SK-N-SH treated with all-trans-retinoic acid at 6 μM for 48 hours (cell line): ENCODE measurements around the gene INMT.

Source experiments
- ATAC-seq: fragments of 200-7000 bp; cut with Tn5 transposase; 3 replicates; pipeline ENCODE4 v1.9.1; 2020; ENCODE audit warnings: mild to moderate bottlenecking, moderate library complexity
- ARNTL ChIP-seq: fragments of 450-650 bp; formaldehyde crosslinking; IDR thresholded peaks from 2 replicates; pipeline ENCODE4 v1.5.0; 2020; ENCODE audit warnings: low read depth, mild to moderate bottlenecking, moderate library complexity, borderline replicate concordance
- BACH2 ChIP-seq: fragments of 250-450 bp; sonication (Bioruptor Pico); IDR thresholded peaks from 2 replicates; pipeline ENCODE4 v1.9.0; 2021; ENCODE audit warnings: mild to moderate bottlenecking, borderline replicate concordance
- CSDC2 ChIP-seq: fragments of 250-450 bp; sonication (Bioruptor Pico); IDR thresholded peaks from 2 replicates; pipeline ENCODE4 v1.5.0; 2020; ENCODE audit warnings: mild to moderate bottlenecking, moderate library complexity
- ESRRG ChIP-seq: fragments of 250-450 bp; sonication (Bioruptor Pico); IDR thresholded peaks from 2 replicates; pipeline ENCODE4 v1.6.1; 2021; ENCODE audit warnings: mild to moderate bottlenecking
- GLIS3 ChIP-seq: fragments of 250-450 bp; sonication (Bioruptor Pico); IDR thresholded peaks from 2 replicates; pipeline ENCODE4 v1.5.0; 2020; ENCODE audit warnings: mild to moderate bottlenecking, moderate library complexity
- ISL1 ChIP-seq: fragments of 250-450 bp; sonication (Bioruptor Pico); IDR thresholded peaks from 2 replicates; pipeline ENCODE4 v2.1.2; 2022; ENCODE audit warnings: mild to moderate bottlenecking, moderate library complexity
- OSR1 ChIP-seq: fragments of 250-450 bp; sonication (Bioruptor Pico); IDR thresholded peaks from 2 replicates; pipeline ENCODE4 v1.8.0; 2022; ENCODE audit warnings: moderate library complexity, mild to moderate bottlenecking, inconsistent platforms
- PPARA ChIP-seq: fragments of 250-450 bp; sonication (Bioruptor Pico); IDR thresholded peaks from 2 replicates; pipeline ENCODE4 v1.5.0; 2020; ENCODE audit warnings: mild to moderate bottlenecking, borderline replicate concordance
- RARB ChIP-seq: fragments of 250-450 bp; sonication (Bioruptor Pico); IDR thresholded peaks from 2 replicates; pipeline ENCODE4 v1.8.0; 2021; ENCODE audit warnings: mild to moderate bottlenecking, moderate library complexity
- SNAI2 ChIP-seq: fragments of 250-450 bp; sonication (Bioruptor Pico); IDR thresholded peaks from 2 replicates; pipeline ENCODE4 v1.5.0; 2020; ENCODE audit warnings: mild to moderate bottlenecking, moderate library complexity
- TCF4 ChIP-seq: fragments of 250-450 bp; sonication (Bioruptor Pico); IDR thresholded peaks from 2 replicates; pipeline ENCODE4 v1.8.0; 2021; ENCODE audit warnings: mild to moderate bottlenecking, moderate library complexity, borderline replicate concordance
- TOX ChIP-seq: fragments of 250-450 bp; sonication (Bioruptor Pico); IDR thresholded peaks from 2 replicates; pipeline ENCODE4 v1.8.0; 2021; ENCODE audit warnings: mild to moderate bottlenecking, moderate library complexity, borderline replicate concordance
- ZC3H10 ChIP-seq: fragments of 250-450 bp; sonication (Bioruptor Pico); IDR thresholded peaks from 2 replicates; pipeline ENCODE4 v1.5.1; 2021; ENCODE audit warnings: mild to moderate bottlenecking, moderate library complexity
- ZFP3 ChIP-seq: fragments of 250-450 bp; sonication (Bioruptor Pico); IDR thresholded peaks from 2 replicates; pipeline ENCODE4 v1.5.0; 2020; ENCODE audit warnings: mild to moderate bottlenecking, moderate library complexity
- ZFP30 ChIP-seq: fragments of 450-650 bp; formaldehyde crosslinking; IDR thresholded peaks from 2 replicates; pipeline ENCODE4 v1.5.0; 2022; ENCODE audit warnings: mild to moderate bottlenecking, moderate library complexity
- ZNF70 ChIP-seq: fragments of 450-650 bp; formaldehyde crosslinking; IDR thresholded peaks from 2 replicates; pipeline ENCODE4 v1.5.0; 2020; ENCODE audit warnings: mild to moderate bottlenecking, moderate library complexity
- TF ChIP-seq, protein P1 (sequence below): fragments of 250-450 bp; sonication (Bioruptor Pico); IDR thresholded peaks from 2 replicates; pipeline ENCODE4 v1.8.0; 2021; ENCODE audit warnings: low read depth, mild to moderate bottlenecking, moderate library complexity, borderline replicate concordance
- TF ChIP-seq, protein P2 (sequence below): fragments of 250-450 bp; sonication (Bioruptor Pico); IDR thresholded peaks from 2 replicates; pipeline ENCODE4 v1.5.0; 2020; ENCODE audit warnings: mild to moderate bottlenecking, moderate library complexity
- TF ChIP-seq, protein P3 (sequence below): fragments of 250-450 bp; sonication (Bioruptor Pico); IDR thresholded peaks from 2 replicates; pipeline ENCODE4 v1.5.1; 2021; ENCODE audit warnings: mild to moderate bottlenecking, moderate library complexity
- TF ChIP-seq, protein P4 (sequence below): fragments of 250-450 bp; sonication (Bioruptor Pico); IDR thresholded peaks from 2 replicates; pipeline ENCODE4 v1.5.1; 2020; ENCODE audit warnings: low read depth, mild to moderate bottlenecking, moderate library complexity

INMT gene

DNA sequence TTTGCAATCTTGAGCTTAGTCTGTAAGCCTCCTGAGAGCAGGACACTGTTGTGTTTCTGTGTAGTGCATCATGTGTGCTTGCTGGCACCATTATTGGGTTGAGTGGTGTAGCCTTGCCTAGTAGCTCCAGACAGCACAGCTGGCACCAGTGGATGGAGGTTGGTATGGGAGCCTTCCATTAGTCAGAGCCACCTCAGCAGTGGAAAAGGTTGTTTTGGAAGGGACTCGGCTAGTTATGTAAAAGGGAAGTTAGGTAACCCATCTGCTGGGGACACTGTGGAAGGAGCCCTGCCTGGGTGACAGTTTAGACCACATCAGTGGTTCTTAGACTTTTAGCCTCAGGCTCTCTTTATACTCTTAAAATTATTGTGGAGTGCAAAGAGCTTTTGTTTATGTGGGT, 35.6 kb downstream of the INMT start:
- TF ChIP-seq ZNF70 (CRISPR knock-in tag) (no peak), ZFP3 (no peak), GLIS3 (CRISPR knock-in tag) (no peak), RARB (CRISPR knock-in tag) (no peak), CSDC2 (CRISPR knock-in tag) (no peak), PPARA (CRISPR knock-in tag) (no peak), ZC3H10 (no peak)
- TF ChIP-seq, protein P1, sequence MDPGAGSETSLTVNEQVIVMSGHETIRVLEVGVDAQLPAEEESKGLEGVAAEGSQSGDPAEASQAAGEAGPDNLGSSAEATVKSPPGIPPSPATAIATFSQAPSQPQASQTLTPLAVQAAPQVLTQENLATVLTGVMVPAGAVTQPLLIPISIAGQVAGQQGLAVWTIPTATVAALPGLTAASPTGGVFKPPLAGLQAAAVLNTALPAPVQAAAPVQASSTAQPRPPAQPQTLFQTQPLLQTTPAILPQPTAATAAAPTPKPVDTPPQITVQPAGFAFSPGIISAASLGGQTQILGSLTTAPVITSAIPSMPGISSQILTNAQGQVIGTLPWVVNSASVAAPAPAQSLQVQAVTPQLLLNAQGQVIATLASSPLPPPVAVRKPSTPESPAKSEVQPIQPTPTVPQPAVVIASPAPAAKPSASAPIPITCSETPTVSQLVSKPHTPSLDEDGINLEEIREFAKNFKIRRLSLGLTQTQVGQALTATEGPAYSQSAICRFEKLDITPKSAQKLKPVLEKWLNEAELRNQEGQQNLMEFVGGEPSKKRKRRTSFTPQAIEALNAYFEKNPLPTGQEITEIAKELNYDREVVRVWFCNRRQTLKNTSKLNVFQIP (CRISPR knock-in tag): no peak
- ATAC-seq: no peak

DNA sequence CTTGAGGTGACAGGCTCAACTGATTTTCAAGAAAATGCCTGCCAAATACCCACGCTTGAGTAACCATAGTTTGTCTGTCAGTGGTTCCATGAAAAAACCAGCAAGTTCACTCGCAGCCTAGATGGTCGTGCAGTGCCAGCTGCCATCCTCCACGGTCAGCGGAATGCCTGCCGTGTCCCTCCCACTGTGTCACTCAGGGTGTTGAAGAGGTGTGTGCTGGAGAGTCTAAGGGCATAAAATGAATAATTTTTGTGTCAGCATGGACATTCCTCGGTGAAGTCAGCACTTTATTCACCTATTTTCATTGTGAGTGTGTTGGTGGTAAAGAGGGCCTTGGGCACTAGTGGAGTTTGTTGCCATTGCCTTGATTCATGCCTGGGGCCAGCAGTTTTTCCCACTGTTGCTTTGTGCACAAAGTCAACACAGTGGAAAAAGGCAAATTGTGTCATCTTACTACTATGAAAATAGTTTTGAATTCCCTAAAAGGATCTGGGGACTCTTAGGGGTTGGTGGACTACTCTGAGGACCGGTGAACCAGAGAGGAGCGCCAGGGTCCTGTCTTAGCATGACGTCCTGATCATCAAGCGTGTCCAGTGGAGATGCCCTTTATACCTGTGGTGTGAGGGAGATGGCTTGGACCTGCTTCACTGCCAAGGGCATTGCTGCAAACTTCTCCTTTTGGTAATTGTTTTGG, 36.9 kb downstream of the INMT start:
- TF ChIP-seq OSR1 (CRISPR knock-in tag) (no peak), TOX (CRISPR knock-in tag) (no peak), ZFP30 (CRISPR knock-in tag) (no peak), ARNTL (CRISPR knock-in tag) (no peak), ZC3H10 (no peak), BACH2 (CRISPR knock-in tag) (no peak)
- TF ChIP-seq, protein P1 (CRISPR knock-in tag): no peak
- no peak; the same call in 2 of the 3 replicates for ATAC-seq

DNA sequence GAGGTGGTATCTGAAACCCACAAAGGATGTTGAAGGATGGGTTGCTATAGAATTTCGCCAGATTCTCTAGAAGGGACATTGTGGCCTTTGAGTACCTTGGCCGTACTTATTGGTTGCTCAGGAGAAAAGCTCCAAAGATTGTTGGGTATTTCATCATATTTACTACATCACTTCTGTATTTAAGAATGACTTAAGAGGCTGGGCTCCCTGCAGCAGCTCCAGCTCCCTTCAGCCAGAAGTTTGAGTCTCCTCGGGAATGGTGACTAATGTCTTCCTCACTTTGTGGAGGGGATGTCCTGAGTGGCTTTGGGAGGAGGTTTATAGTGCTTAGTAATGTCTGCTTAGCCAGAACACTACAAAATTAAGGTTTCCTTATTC, 37.4 kb downstream of the INMT start:
- ATAC-seq: peak; percentile 56; the same call in 2 of the 3 replicates
- TF ChIP-seq, protein P1 (CRISPR knock-in tag): no peak
- TF ChIP-seq CSDC2 (CRISPR knock-in tag) (no peak), BACH2 (CRISPR knock-in tag) (no peak), ESRRG (CRISPR knock-in tag) (no peak), ARNTL (CRISPR knock-in tag) (no peak), TCF4 (CRISPR knock-in tag) (no peak), OSR1 (CRISPR knock-in tag) (no peak), TOX (CRISPR knock-in tag) (no peak)

DNA sequence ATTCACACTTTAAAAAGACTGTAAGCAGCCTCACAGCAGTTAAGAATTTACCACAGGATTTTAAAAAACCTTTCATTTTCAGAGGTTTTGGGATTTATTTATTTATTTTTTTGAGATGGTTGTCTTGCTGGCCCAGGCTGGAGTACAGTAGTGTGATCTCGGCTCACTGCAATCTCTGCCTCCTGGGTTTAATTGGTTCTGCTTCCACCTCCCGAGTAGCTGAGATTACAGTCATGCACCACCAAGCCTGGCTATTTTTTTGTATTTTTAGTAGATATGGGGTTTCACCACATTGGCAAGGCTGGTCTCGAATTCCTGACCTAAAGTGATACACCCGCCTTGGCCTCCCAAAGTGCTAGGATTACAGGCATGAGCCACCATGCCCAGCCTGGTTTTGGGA, 38.4 kb downstream of the INMT start:
- no peak for ATAC-seq
- TF ChIP-seq, protein P2, sequence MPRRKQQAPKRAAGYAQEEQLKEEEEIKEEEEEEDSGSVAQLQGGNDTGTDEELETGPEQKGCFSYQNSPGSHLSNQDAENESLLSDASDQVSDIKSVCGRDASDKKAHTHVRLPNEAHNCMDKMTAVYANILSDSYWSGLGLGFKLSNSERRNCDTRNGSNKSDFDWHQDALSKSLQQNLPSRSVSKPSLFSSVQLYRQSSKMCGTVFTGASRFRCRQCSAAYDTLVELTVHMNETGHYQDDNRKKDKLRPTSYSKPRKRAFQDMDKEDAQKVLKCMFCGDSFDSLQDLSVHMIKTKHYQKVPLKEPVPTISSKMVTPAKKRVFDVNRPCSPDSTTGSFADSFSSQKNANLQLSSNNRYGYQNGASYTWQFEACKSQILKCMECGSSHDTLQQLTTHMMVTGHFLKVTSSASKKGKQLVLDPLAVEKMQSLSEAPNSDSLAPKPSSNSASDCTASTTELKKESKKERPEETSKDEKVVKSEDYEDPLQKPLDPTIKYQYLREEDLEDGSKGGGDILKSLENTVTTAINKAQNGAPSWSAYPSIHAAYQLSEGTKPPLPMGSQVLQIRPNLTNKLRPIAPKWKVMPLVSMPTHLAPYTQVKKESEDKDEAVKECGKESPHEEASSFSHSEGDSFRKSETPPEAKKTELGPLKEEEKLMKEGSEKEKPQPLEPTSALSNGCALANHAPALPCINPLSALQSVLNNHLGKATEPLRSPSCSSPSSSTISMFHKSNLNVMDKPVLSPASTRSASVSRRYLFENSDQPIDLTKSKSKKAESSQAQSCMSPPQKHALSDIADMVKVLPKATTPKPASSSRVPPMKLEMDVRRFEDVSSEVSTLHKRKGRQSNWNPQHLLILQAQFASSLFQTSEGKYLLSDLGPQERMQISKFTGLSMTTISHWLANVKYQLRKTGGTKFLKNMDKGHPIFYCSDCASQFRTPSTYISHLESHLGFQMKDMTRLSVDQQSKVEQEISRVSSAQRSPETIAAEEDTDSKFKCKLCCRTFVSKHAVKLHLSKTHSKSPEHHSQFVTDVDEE (CRISPR knock-in tag): no peak
- no peak for TF ChIP-seq ESRRG (CRISPR knock-in tag)
- TF ChIP-seq ZNF70 (CRISPR knock-in tag): no peak
- no peak for TF ChIP-seq CSDC2 (CRISPR knock-in tag)
- TF ChIP-seq, protein P3, sequence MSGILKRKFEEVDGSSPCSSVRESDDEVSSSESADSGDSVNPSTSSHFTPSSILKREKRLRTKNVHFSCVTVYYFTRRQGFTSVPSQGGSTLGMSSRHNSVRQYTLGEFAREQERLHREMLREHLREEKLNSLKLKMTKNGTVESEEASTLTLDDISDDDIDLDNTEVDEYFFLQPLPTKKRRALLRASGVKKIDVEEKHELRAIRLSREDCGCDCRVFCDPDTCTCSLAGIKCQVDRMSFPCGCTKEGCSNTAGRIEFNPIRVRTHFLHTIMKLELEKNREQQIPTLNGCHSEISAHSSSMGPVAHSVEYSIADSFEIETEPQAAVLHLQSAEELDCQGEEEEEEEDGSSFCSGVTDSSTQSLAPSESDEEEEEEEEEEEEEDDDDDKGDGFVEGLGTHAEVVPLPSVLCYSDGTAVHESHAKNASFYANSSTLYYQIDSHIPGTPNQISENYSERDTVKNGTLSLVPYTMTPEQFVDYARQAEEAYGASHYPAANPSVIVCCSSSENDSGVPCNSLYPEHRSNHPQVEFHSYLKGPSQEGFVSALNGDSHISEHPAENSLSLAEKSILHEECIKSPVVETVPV: no peak
- no peak for TF ChIP-seq GLIS3 (CRISPR knock-in tag)
- TF ChIP-seq, protein P4, sequence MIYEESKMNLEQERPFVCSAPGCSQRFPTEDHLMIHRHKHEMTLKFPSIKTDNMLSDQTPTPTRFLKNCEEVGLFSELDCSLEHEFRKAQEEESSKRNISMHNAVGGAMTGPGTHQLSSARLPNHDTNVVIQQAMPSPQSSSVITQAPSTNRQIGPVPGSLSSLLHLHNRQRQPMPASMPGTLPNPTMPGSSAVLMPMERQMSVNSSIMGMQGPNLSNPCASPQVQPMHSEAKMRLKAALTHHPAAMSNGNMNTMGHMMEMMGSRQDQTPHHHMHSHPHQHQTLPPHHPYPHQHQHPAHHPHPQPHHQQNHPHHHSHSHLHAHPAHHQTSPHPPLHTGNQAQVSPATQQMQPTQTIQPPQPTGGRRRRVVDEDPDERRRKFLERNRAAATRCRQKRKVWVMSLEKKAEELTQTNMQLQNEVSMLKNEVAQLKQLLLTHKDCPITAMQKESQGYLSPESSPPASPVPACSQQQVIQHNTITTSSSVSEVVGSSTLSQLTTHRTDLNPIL (CRISPR knock-in tag): no peak
- no peak for TF ChIP-seq ZFP3
- no peak for TF ChIP-seq SNAI2
- no peak for TF ChIP-seq PPARA (CRISPR knock-in tag)
- no peak for TF ChIP-seq RARB (CRISPR knock-in tag)
- TF ChIP-seq, protein P1 (CRISPR knock-in tag): no peak
- TF ChIP-seq ISL1 (CRISPR knock-in tag): no peak
- TF ChIP-seq TOX (CRISPR knock-in tag): no peak
- TF ChIP-seq OSR1 (CRISPR knock-in tag): no peak
